Stimulated activated CD4-positive, alpha-beta T cell treated with anti-CD3 and anti-CD28 coated beads, Interleukin-12 subunit alpha, Interleukin-12 subunit beta, amount 100 ng/mL, for 4 hours (primary cell): ENCODE data around the gene MEG3.

Experiments used
- DNase-seq: peaks from one replicate; pipeline ENCODE4 v3.0.0-alpha.2; 2020

The MEG3 gene

DNA sequence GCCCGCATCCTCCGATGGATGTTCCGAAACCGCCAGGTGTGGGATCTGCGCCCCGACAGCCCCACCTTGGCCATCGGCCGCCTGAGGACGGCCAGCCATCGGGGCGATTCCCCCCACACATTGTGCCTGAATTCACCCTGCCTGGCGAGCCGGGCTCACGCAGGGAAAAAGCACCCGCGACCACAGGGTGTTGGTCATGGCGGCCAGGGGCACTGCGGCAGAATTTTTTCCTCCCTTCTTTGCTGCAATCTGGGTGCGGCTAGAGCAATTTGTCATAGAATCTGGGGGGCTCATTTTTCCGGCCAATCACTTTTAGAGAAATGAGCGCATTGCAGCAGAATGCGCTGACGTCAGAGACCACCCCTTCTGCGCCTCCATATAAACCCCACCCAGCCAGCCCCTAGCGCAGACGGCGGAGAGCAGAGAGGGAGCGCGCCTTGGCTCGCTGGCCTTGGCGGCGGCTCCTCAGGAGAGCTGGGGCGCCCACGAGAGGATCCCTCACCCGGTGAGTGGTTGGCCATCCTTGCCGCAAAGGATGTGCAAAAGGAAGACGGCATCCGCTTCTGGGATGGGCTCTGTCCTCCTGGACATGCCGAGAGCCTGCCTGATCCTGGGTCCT, at the start of gene MEG3:
Gene MEG3, plus strand, starts transcription at position 406 of the 619 bp plus-strand sequence.
- DNase-seq, result no peak

- no peak for DNase-seq
Measured at GRCh38 chr14:100776681-100777365, 49.1 kb upstream of the MEG3 start.

- DNase-seq, result no peak
Measured at GRCh38 chr14:100777366-100777817, 48.5 kb upstream of the MEG3 start.

DNA sequence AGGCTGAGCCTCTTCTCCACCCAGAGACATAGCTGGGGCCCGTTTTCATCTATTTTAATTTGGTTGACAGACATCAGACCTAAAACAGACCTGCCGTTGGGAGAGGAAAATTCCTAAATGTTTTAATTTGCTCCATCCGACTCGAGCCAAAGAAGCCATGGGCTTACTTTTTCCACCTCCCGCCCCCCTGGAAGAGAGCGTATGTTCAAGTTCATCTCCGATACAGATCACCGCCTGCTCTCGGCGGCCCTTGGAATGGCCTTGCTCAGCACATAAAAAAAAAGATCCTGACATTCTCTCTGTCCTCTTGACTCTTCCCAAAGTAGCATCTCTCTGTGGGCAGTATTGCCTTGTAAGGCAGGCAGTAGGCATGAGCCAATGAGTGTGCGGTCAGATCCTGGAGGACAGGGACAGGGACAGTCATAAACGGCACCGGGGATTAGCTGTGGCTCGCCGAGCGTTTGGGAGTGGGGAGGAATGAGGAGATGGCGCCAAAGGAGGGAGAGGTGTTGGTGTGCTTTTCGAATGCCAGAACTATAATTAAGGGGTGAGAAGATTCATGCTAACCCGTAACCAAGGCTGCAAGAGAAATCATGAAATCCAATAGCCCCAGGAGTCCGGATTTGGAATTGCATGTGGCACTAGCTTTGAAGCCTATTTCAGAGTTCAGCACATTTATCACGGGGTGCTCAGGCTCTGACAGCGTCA, 47.9 kb upstream of the MEG3 start:
- DNase-seq, result no peak

DNA sequence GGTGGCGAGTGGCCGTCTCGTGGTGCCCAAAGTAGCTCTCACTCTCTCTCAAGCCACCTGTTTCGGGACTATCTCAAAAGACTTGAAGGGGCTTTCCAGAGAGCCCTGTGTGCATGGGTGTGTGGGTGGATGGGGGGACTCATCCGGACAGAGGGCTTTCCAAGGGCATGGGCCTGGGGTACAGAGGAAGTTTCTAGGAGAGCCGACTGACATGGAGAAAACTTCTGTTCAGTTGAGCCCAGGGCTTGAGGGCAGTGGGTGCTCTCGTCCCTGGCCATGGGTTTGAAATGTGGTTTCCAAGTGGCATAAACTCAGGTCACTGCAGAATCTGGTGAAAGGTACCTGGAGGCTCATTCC, 47.4 kb upstream of the MEG3 start:
- no peak for DNase-seq

DNA sequence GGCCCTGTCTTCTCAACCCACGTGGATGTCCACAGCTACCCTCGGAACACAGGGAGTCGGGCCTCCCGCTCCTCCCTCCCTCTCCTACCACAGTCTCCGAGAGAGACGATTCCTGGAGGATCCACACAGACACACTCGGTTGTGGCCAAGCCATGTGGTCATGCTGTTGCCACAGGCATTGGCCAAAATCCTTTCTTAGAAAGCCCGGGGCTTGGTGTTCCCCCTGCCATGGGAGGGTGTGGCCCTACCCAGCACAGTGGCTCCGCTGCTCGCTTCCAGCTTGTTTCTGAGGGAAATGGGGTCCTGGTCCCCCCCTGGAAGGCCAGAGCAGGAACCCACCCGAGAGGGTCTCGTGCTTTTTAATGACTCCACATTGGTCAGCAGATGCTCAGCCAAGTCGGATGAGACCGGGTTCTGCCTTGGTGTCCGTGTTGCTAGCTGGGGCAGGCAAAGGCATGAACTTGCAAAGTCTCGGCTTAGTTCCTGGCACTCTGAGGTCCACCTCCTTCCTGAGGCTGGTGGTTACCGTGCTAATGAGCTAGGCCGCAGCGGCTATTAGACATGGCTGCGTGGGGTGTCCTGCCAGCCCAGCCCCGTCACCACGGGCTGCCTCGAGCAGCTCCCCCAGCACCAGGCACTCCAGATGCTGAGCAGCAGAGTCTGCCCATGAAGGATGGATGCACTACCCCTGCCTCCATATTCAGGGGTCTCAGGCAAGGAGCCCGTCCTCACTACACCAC, 46.8 kb upstream of the MEG3 start:
- no peak for DNase-seq

- no peak for DNase-seq
Measured at GRCh38 chr14:100779691-100780080, 46.2 kb upstream of the MEG3 start.

DNA sequence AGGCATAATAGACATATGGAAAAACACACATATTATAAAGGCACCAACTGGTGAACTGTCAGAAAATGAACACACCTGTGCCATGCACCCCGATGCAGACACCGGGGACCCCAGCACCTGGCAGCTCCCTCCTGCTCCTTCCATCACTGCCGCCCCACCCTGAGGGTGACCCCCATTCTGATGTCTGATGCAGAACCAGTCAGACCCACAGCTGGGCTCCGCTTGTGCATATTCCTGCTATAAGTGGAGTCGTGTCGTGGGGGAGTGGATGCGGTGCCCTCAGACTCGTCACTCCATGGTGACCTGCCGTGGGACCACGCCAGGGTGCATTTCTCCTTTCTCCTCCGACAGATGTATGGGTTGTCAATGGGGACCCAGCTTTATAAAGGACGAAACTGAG, 45.7 kb upstream of the MEG3 start:
- no peak for DNase-seq

DNA sequence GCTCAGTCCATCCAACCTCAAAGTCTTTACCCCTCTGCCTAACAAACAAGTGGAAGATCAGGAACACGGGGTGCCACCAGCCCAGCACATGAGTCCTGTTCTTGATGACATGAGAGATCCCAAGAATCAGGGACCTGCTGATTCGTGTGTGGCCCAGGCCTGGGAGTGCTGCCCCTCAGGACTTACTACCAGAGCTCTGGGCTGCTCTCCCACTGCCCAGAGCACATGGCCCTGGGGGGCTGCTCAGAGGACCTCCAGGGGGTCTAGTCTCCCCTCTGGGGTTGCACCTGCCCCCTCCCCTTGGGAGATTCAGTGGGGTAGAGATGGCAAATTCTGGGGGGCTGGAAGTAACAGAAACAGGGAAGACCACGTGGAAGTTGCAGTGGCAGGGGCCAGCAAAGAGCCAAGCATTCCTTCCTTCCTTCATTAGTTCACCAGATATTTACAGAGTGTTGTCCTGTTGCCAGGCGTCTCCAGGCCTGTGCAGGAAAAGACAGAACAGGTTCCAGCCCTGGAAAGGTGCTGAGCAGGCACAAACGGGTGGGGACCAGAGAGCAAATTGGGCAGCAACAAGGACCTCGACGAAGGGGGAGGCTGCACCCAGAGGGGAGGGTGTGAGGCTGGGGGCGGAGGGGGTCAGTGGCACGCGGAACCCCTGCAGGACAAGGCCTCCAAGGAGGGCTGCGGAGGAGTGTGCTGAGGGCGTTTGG, 45.1 kb upstream of the MEG3 start:
- DNase-seq, result no peak

- DNase-seq, result no peak
Measured at GRCh38 chr14:100781952-100782351, 44.0 kb upstream of the MEG3 start.

- DNase-seq, result no peak
Measured at GRCh38 chr14:100782516-100783320, 43.2 kb upstream of the MEG3 start.

DNA sequence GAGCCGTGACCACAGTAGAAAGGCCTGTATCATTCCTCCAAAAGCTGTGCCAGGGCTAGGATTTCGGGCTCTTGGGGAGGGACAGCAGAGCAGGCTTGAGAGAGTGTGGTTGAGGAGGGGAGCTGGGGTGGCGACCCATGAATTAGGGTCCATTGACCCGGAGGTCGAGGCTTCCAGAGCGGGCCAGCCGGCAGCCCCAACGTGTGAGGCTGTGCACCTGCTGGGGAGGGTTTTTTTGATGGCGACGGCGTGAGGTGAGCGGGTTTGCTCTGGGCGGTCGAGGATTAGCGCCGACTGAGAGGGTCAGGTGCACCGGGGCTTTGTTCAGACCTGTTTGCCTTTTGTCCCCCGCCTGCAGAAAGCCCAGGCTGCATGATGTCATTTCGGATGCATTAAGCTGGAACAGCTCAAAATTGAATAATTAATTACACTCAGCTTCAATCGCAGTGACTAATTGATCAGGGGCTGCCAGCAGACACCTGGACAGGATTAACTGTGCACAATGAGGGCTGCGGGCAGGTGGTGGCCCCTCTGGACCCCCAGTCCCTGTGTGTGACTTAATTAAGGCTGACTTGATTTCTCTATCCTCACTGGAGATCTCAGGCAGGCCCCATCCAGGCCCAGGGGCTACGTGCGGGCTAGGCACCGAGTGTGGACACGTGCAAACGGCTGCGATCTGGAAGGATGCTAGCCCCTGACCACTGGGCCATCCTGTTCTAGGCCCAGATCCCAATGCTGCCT, 42.1 kb upstream of the MEG3 start:
- no peak for DNase-seq

- DNase-seq, result no peak
Measured at GRCh38 chr14:100784523-100785337, 41.2 kb upstream of the MEG3 start.

DNA sequence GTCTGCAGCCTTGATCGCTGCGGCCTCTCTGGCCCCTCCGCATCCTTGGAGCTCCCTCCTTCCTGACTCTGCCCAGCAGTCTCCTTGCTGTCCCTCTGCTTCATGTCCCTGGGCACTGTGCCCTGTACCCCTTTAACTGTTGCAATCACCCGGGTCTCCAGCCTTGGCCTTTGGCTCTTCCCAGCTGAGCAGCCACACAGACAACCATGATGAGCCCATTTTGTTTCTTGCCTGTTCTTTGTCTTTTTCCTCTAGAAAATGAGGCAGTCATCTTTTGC, 40.6 kb upstream of the MEG3 start:
- DNase-seq, result no peak

DNA sequence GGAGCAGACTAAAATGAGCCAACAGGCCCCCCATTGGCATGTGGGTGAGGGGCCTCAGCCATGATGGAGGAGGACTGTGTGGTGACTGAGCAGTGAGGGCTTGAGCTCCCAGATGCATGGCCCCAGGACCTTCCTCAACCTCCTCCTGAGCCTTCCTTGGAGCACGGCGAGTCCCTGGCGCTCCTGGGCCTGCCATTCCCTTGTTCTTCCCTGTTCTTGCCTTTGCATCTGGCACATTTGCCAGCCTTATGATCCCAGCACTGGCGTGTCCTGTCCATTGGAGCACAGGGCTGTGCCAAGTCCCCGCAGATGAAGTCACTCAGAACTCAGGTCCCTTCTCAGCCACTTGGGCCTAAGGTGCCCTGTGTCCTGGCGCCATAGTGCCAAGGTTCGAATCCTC, 40.3 kb upstream of the MEG3 start:
- DNase-seq, result no peak

- no peak for DNase-seq
Measured at GRCh38 chr14:100786131-100786530, 39.8 kb upstream of the MEG3 start.

- DNase-seq, result no peak
Measured at GRCh38 chr14:100786576-100787219, 39.2 kb upstream of the MEG3 start.

DNA sequence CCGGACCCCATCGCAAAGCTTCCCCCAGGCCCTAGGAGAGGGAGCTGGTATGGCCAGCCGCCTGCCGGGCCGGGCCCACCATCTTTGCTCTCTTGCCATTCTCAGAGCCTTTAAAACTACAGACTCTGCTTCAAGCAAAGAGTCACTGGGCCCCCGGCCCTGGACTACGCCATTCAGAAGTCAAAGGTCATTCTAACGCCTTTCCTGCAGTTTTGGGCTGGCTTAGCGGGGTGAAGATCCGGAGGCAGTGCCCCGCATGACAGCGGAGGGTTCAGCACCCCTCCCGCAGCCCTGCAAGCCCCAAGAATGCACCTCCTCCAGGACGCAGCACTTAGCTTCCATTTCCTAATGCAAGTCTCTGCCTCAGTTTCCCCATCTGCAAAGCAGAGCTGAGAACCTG, 38.3 kb upstream of the MEG3 start:
- no peak for DNase-seq

GRCh38 chr14:100788517-100788916, 37.4 kb upstream of the MEG3 start:
- no peak for DNase-seq

DNA sequence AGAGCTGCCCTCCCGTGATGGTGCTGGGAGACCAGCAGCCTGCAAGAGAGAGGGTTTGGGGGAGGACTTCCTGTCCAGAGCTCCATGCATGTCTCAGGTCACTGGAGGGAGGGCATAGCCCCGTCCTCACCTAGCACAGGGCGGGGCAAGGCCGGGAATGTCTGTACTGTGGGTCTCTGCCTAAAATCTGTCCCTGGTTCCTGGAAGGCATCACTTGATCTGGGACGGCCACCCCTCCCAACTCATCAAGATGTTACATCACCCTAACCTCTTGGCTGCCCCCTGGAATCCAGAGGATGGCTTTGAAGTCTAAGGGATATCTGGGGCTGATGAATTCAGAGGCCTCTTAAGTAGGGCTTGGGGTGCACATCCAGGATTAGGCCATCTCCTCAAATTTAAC, 37.0 kb upstream of the MEG3 start:
- DNase-seq, result no peak
